ENCODE results near the gene SLC6A3.
A peak's percentile ranks its signal among the peaks of the same experiment; 100 is the strongest.

Gene SLC6A3

GRCh38 chr5:1387876-1388275 lies 57.4 kb downstream of the SLC6A3 start:
- DNase-seq (ENCODE audit: low read depth): no peak
- H3K4me3 ChIP-seq (ENCODE audit: low read length): no peak overlapping the region
- TF ChIP-seq CTCF (IDR thresholded peaks at IDR 0.05; ENCODE audit: insufficient read depth, low read depth, low read length, missing control alignments): no peak

DNA sequence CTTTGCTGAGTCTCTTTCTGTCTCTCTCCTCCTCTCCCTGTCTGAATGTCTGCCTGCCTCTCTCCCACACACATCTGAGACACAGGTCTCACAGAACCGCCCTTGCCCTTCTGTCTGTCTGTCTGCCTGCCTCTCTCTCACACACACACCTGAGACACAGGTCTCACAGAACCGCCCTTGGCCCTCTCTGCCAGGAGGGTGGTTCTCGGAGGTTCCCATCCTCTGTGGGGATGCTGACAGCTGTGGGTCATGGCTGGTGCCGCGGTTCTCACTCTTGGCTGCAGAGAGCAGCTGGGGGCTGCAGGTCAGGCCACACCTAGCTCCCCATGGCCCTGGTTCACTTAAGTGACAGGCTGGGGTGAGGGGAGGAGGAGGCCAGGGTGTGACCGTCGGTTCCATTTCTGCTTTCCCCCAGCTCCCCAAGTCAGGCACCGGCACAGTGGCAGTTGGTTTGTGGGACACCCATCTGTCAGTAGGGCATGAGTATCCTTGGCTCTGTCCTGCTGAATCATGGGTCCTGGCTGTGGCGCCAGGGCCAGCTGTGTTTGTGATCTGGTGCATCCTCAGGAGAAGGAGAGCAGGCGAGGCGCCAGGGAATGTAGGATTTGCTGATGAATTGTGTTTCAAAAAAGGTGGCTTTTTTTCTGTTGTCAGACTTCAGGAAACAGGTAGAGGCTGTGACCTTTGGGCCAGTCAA lies 58.0 kb downstream of the SLC6A3 start:
- TF ChIP-seq CTCF (IDR thresholded peaks at IDR 0.05; ENCODE audit: insufficient read depth, low read depth, low read length, missing control alignments): no peak
- no peak for DNase-seq (ENCODE audit: low read depth)
- no peak overlapping the region for H3K4me3 ChIP-seq (ENCODE audit: low read length)

- peak overlapping the region; percentile 54 for H3K4me3 ChIP-seq (ENCODE audit: low read length)
- TF ChIP-seq CTCF (IDR thresholded peaks at IDR 0.05; ENCODE audit: insufficient read depth, low read depth, low read length, missing control alignments): no peak
- peak; percentile 24 for DNase-seq (ENCODE audit: low read depth)
These were observed 58.9 kb downstream of the SLC6A3 start for GRCh38 chr5:1386274-1386717.

DNA sequence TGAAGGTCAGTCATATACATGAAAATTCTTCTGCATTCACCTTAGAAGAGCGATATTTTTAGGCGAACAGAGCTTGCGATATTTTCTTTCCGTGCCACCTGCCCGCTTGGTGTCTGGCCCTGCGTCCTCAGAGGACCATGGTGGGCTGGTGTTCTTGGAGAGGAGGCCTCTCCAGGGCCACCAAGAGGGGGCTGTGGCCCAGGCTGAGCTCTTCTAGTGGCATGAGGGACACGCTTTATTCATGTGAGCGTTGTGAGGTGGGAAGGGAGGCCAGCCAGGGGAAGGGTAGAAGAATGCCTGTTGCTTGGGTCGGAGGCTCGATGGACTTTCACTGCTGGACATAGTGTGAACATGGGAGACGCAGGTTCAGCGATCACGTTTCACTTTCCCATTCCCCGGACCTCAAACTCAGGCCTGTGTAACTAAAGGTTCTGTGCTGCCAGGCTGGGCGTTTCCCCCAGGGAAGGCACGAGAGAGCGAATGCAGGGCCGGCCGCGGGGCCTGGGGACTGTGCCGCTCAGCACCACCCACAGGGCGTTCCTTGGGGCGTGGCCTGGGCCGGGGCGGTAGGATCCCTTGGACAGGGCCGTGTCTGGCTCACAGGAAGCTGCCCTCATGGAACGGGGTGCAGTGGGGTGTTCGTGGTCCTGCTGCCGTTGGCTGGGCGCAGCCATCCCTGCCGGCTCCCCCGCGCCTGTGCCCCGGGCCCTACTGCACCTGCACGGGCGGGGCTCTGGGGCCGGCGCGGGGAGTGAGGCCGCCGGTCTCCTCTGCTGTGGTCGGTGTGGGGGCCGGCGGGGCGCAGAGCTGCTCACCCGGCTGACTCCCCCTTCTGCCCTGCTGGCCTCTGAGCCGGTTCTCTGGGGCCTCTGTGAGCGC lies 59.6 kb downstream of the SLC6A3 start:
- no peak for TF ChIP-seq CTCF (IDR thresholded peaks at IDR 0.05; ENCODE audit: insufficient read depth, low read depth, low read length, missing control alignments)
- peak; percentile 56 for DNase-seq (ENCODE audit: low read depth)
- peak overlapping the region; percentile 54 for H3K4me3 ChIP-seq (ENCODE audit: low read length)

GRCh38 chr5:1384521-1384920 lies 60.7 kb downstream of the SLC6A3 start:
- DNase-seq (ENCODE audit: low read depth): no peak
- no peak for TF ChIP-seq CTCF (IDR thresholded peaks at IDR 0.05; ENCODE audit: insufficient read depth, low read depth, low read length, missing control alignments)
- no peak overlapping the region for H3K4me3 ChIP-seq (ENCODE audit: low read length)

GRCh38 chr5:1383886-1384401 lies 61.3 kb downstream of the SLC6A3 start:
- no peak for DNase-seq (ENCODE audit: low read depth)
- H3K4me3 ChIP-seq (ENCODE audit: low read length): no peak overlapping the region
- TF ChIP-seq CTCF (IDR thresholded peaks at IDR 0.05; ENCODE audit: insufficient read depth, low read depth, low read length, missing control alignments): no peak
